Body of pancreas (tissue), 4 donors: Measurements from ENCODE around the gene RANBP3L.

Experiments used
- CTCF ChIP-seq, 7 experiments: fragments of 450-650 bp in 4 of 7; fragments of 200-600 bp in 3 of 7; sonication (generic) in 3 of 7; IDR thresholded peaks; one replicate each; pipeline ENCODE4 v1.5.1; 2016 to 2019; ENCODE audit warnings: antibody characterized with exemption in 7 of 7
- POLR2A ChIP-seq, 3 donors: fragments of 450-650 bp; IDR thresholded peaks; one replicate each; pipeline ENCODE4 v1.6.1; 2016; ENCODE audit warnings: antibody characterized with exemption in 3 of 3, mild to moderate bottlenecking in 2 of 3

GRCh38 chr5:36300191-36300926 is 1.3 kb downstream of the RANBP3L start:
- TF ChIP-seq POLR2A (IDR thresholded peaks at IDR 0.05) (no peak), CTCF (IDR thresholded peaks at IDR 0.05) (no peak)
